GM19240 (cell line): ENCODE results near the gene ANKRD13C.
"Not testable (repeated sequence)": the region's sequence is repeated elsewhere in the genome, so short reads cannot be mapped to it uniquely, and the experiment has no call there.

Source experiments
- DNase-seq: peaks from one replicate; pipeline ENCODE4 v3.0.0; 2011; ENCODE audit warnings: low spot score; ENCODE audit not compliant: insufficient read length

ANKRD13C gene

DNA sequence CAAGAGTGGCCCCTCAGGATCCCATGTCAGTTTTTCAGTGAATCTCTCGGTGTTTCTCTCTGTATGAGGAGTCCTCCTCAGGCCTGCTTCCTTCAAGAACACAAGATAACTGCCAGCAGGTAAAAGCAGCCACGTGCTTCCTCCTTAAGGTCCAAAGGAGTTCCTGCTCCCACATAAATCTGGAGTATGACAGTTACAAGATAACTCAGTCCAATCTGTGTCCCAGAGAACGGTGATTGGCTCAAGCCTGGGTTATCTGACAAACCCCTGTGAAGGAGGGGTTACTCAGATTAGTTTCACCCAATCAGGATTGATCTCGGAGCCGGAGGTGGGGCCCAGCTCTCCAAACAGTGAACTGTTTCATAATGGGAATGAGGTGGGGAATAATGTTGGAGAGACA is 5.8 kb upstream of the ANKRD13C start:
- no peak for DNase-seq

DNA sequence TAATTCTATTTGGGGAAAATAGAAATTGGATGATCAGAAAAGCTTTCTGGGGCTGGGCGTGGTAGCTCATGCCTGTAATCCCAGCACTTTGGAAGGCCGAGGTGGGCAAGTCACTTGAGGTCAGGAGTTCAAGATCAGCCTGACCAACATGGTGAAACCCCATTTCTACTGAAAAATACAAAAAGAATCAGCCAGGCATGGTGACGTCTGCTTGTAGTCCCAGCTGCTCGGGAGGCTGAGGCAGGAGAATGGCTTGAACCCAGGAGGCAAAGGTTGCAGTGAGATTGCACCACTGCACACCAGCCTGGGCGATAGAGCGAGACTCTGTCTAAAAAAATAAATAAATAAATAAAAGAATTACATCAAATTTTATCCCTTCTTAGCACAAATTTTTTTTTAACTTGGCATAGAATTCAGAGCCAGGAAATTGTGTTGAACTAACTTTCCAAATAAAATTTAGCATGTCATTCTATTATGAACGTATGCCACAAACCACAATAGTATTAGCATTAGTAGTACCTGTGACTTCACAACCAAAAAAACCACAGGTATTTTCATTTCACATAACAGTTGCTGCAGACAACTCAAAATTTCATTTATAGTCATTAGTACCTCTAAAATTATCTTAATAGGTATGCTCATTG is 4.5 kb upstream of the ANKRD13C start:
- no peak for DNase-seq

DNA sequence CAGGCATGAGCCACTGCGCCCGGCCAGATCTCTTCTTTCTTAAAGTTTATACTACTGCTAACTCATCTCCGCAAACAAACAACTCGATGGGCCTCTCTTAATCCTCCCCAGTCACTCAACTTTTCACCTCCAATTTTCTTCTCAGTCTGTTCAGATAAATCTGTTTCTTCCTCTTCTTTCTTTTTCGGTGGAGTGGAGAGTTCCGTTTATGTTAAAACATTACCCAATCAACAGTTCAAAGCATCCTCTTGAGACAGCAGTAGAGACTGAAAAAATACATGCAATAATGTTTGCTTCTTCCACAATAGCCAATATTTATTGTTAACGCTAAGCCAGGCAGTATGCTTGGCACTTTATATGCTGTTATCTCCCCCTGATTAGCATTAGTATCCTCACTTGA is 1.4 kb upstream of the ANKRD13C start:
- no peak for DNase-seq

DNA sequence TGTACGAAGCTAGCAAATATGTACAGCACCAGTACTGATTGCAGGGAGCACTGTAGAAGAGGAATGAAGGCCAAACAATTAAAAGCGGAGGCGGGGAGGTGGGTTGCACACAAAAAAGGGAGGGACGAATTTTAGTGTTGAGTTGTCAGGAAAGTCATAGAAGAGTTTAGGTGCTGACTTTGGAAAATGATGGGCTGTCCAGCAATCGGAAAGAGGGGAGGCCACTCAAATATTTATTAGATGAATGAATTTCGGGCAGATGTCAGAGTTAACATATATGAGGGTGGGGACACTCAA is 537 bp upstream of the ANKRD13C start:
- DNase-seq = no peak

DNA sequence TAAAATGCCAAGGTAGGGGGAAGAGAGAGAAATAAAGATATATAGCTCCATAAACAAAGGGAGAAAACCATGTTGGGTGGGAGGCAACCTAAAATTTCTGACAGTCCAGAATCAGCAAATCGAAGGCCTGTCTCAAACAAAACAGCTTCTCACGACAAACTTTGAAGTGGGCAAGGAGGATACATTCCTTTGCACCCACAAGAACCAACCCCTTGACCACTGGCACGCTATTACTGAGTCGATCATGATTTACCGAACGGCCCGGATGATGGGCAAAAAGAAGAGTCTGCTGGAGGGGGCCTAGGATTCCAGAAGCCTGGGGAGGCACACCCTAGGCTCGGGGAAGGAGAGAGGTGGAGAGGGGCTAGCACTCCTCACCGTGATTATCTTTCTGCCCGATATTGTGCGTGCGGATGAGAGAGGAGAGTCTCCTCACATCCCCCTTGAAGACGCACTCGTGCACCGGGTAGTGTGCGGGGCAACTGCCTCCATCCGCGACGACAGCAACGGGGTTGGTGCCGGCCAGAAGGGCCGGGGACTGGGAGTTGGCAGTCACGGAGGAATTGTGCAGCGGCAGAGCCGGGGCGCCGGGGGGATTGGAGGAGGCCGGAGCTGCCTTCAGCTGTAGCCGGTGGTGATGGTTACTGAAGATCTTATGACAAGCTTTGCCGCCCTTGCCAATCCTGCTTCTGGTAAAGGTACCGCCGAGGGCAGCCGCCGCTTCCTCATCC is 756 bp downstream of the ANKRD13C start:
- no peak for DNase-seq

DNA sequence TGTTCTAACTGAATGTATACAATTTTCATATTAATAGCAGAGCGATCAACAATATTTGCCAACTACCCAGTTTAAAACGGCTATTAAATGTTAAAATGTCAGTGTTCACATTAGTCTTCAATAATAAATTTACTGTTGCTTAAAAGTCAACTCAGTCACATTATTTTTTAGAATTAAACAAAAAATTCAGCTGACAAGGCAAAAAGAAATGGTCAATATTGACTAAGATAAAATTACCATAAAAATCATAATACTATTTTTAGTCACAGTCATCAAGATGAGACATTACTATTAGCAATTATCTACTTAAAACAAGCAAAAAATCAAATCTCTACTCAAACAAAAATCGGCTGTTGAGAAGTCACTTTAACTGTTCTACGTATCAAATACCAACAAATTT is 1.5 kb downstream of the ANKRD13C start:
- DNase-seq = no peak

DNA sequence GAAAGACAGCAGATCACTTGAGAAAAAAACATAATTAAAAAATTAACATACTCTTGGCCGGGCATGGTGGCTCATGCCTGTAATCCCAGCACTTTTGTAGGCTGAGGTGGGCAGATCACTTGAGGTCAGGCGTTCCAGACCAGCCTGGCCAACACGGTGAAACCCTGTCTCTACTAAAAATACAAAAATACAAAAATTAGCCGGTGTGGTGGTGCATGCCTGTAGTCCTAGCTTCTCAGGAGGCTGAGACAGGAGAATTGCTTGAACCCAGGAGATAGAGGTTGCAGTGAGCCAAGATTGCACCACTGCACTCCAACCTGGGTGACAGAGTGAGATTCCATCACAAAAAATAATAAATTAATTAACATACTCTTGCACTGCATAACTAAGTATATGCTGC is 4.7 kb downstream of the ANKRD13C start:
- not testable (repeated sequence) for DNase-seq

DNA sequence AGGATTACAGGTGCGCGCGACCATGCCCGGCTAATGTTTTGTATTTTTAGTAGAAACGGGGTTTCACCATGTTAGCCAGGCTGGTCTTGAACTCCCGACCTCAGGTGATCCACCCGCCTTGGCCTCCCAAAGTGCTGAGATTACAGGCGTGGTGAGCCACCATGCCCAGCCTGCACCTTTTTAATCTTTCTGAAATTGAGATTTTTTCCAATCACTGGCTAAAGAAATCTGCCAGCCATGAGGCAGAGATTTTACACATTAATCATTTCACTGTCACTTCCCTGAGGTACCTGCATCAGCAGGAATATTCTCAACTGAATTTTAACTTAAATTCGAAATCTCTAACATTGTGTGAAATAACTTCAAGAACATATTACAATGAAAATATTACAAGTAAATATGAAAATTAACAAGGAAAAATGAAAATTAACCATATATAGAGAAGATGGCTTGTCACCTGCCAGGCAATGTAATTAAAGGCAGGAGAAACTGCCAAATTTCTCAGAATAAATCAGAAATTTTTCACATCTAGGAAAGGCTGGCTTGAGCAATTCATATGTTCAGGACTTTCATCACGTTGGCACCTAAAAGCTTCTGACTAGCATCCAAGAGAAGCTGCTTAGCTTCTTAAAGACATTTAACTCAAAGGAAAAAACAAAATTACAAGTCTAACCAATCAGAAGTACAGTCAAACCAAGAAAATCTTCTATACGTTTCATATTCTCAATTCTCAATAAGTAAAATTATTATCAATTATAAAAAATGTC is 5.9 kb downstream of the ANKRD13C start:
- DNase-seq = no peak

DNA sequence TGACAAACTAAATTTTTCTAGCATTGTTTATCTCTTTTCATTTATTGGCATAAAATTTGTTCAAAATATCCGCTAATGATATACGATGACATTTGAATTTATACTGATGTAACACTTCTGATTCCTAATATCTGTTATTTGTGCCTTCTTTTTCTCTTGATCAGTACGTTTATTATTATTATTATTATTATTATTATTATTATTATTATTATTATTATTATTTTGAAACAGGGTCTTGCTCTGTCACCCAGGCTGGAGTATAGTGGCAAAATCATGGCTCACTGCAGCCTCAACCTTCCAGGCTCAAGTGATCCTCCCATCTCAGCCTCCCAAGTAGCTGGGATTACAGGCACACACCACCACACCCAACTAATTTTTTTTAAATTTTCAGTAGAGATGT is 14.9 kb downstream of the ANKRD13C start:
- not testable (repeated sequence) for DNase-seq

DNA sequence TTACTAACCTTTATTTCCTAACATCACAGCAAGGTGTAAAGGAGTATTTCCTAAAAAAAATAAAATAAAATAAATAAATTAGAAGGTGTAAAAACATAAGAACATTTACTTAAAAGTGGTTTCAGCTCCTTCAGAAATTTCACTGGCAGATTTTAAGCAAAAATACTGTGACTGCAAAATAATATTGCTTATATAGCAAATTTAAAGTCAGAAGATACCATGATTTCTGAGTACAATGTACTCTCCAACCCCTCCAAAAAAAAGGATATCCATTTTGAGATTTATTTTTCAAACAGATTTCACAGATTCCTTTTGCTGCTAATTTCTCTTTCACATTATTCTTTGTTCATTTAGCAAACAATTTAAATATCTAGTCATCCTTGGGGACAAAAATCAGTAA is 18.5 kb downstream of the ANKRD13C start:
- DNase-seq = no peak

DNA sequence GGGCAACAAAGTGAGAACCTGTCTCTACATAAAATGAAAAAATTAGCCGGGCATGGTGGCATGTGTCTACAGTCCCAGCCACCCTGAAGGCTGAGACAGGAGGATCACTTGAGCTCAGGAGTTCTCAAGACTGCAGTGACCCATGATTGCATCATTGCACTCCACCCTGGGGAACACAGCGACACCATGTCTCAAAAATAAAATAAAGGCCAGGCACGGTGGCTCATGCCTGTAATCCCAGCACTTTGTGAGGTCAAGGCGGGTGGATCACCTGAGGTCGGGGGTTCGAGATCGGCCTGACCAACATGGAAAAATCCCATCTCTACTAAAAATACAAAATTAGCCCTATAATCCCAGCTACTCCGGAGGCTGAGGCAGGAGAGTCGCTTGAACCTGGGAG is 20.1 kb downstream of the ANKRD13C start:
- no peak for DNase-seq

DNA sequence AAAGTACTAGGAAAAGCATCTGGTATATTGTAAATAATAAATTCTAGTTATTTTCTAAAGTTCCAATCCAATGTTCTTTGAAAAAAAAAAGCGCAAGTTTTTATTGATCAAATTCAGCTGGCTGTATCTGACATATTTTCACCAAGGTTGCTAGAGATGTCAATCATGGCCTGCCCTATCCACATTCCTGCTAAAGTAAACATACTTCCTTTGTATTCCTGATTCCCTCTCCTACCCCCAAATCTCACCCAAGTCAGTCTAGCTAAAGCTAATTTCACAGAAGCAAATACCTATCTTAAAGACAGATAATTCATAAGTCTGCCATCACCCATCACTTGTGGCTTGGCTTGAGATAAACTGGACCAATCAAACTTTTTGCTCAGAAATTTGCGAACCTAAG is 21.3 kb downstream of the ANKRD13C start:
- no peak for DNase-seq

DNA sequence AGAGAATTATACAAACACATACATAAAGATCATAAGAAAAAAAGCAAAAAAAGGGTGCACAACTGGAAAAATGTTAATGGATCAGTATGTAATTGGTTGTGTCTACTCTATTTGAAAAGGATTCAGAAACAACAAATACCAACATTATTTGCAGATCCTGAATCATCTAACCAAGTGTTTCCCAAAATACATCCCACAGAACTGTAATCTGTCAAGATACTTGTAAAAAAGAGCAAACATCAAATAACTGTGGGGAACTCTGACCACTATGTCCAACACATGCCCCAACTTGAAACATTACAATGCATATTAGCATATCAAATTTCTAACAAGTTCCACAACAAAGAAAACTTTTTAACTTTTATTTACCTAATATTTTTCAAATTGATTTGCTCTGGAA is 22.6 kb downstream of the ANKRD13C start:
- DNase-seq = no peak

DNA sequence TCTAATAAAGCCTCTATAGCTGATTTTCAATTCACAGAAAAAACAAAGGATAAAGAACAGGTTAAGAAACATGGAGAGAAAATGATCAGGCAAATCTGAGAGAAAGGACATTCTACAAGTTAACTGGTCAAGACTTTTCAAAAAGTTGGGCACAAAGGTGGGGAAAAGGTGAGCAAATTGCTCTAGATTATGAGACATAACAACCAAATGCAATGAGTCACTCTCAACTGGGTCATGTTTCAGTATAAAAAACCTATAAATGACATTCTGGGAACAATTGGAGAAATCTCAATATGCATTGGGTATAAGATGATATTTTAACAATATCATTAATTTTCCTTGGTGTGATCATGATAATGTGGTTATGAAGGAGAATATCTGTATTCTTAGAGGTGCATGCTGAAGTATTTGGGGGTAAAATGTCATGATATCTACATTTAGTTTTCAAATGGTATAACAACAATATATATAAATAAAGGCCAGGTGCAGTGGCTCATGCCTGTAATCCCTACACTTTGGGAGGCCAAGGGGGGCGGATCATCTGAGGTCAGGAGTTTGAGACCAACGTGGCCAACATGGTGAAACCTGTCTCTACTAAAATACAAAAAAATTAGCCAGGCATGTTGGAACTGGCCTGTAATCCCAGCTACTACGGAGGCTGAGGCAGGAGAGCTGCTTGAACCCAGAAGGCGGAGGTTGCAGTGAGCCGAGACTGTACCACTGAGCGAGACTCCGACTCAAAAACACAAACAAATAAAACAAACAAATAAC is 27.0 kb downstream of the ANKRD13C start:
- no peak for DNase-seq

DNA sequence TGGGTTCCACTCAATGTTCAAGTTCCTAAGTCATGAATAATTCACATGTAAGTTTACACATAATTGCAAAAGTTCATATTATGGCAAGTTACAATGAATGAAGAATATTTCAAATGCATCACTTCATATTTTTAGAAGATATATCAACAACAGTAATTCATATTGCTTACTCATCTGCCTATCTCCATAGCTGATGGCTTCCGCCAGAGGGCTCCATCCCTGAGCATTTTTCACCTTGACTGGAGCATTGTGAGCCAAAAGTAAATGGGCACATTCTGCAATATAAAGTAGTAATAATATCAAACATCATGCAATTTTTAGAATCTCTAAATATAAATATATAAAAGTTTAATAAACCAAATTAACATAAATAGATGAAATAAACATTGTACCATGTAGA is 29.8 kb downstream of the ANKRD13C start:
- DNase-seq = no peak

DNA sequence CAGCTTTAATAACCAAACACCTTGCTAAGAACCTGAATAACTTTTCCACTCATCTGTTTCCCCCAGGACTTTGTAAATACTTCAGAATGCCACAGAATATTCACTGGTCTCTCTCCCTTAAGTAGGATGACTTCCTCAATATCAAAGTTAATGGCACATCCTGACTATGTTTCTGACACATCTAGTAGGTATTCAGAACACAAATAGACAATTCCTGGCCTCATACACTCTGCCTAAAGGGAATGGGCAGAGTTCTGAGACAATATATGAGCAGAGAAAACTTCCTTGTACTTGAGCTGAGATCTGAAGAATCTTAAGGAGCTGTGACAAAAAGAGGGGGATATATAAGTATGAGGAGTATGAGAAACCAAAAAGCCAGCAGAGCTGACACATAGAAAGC is 34.8 kb downstream of the ANKRD13C start:
- DNase-seq = no peak

DNA sequence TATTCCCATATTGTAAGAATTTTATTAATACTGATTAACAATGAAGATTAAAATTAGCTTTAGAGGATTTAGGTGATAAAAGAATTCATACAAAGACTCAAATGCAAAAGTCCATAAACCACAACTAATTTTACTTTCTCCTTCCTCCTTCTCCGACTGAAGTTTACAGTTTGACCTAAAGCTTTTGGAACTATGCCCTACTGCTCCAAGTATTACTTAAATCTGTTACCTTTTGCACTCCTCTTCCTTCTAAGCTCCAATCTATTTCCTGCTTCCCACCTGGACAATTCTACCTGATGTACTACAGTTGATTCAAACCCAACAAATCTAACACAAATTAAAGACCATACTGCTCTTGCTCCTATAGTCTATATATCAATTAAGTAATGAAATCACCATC is 36.3 kb downstream of the ANKRD13C start:
- no peak for DNase-seq

DNA sequence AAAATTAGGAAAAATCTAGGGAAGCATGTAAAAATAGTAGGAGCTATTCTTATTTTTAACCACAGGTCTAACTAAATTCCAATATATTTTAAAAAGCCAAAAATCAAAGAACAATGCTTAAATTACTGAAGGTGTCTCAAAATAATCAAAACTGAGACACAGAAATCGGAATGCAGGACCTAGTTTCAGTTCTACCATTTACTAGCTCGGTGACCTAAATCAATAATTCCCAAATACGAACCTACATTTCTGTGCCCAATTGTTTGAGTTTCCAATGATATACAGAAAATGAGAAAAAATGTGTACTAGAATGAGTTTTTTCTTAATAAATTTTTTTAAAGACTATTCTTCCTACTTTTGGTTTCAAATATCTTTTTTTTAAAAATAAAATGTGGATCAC is 37.4 kb downstream of the ANKRD13C start:
- DNase-seq = no peak

DNA sequence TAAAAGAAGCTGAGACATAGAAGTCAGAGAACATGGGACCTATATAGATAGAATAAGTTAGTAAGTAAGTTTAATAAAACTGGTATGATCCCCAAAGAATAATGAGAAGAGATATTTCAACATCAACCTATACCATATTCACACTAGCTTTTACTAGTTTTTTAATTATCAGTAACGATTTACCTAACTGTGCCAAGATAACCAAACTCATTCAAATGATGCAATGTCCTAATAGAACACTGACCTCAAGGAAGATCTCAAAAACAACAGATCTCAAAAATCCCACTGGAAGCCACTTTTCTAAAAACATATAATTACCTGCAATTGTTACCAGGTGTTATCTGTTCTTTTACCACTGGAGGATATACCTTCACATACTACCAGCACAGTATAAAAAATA is 38.7 kb downstream of the ANKRD13C start:
- no peak for DNase-seq

DNA sequence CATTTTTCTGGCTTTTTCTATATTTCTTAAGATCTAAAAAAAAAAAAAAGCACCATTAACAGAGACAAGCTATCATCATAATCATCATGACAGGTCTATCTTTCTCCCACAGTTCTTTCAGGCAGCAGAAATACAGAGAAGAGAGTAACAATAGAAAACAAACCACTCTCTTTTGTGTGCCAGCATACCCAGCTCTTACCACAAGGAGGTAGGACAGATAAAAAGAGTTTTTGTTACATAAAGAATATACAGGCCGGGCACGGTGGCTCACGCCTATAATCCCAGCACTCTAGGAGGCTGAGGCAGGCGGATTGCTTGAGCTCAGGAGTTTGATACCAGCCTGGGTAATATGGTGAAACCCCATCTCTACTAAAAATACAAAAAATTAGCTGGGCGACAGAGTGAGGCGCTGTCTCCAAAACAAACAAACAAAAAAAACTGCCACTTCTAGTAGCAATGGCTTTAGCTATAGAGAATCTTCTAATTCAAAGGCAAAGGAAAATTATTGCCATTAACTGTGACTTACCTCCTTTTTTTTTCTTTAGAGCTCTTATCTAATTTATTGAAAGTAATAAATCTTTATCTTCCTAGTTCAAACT is 39.7 kb downstream of the ANKRD13C start:
- no peak for DNase-seq

DNA sequence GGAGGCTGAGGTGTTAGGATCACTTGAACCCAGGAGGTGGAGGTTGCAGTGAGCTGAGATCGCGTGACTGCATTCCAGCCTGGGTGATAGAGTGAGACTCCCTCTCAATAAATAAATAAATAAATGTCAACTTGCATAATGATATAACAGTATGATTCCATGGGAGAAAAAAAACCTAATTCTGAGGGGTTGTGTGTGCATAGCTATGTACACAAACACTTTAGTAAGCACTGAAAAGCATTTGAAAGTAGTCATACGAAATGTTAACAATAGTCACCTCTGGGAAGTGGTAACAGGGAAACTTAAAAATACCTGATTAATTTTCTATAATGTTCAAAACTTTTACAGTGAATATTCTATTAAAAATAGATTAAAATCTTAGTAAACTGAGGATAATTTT is 43.2 kb downstream of the ANKRD13C start:
- DNase-seq = no peak

DNA sequence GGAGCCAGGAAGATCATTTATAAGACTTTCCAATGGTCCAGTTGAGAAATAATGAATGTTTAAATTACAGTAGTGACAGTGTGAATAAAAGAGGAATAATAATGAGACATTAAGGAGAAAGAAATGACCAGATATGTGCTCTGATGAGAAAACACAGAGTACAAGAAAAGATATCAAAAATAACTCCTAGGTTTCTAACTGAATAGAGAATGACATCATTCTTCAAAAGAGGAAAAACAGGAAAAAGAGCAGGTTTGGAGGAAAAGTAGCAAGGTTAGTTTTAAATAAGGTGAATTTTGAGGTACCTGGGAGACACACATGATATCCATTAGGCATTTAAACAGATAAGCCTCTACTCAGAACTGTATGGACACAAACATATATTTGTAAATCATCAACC is 55.0 kb downstream of the ANKRD13C start:
- no peak for DNase-seq
